ENCODE data around the gene HEXA. TPM values are rescaled to one million over a fixed set of nuclear protein-coding genes. Genes with fewer than 3 reads are reported as not detected.

Gene HEXA
- total RNA-seq, 1 donor from 2014 or later, result 63.2 TPM

DNA sequence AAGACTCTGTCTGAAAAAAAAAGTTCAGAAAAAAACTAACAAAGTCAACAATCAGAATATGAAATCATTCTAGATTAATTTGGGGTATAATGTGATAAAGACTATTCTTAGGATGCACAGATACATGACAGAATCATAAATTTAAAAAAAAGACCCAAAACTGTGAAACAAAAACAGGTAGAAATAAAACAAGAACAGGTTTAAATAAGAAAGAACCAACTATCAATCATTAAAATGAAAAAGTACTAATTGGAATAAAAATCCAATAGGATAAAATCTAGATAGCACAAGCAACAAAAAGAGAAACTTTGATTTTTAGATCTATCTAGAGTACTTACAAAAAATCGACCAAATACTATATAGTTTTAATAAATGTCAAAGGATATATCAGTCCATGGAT, 35.7 kb upstream of the HEXA start:
- TF ChIP-seq, protein P1, sequence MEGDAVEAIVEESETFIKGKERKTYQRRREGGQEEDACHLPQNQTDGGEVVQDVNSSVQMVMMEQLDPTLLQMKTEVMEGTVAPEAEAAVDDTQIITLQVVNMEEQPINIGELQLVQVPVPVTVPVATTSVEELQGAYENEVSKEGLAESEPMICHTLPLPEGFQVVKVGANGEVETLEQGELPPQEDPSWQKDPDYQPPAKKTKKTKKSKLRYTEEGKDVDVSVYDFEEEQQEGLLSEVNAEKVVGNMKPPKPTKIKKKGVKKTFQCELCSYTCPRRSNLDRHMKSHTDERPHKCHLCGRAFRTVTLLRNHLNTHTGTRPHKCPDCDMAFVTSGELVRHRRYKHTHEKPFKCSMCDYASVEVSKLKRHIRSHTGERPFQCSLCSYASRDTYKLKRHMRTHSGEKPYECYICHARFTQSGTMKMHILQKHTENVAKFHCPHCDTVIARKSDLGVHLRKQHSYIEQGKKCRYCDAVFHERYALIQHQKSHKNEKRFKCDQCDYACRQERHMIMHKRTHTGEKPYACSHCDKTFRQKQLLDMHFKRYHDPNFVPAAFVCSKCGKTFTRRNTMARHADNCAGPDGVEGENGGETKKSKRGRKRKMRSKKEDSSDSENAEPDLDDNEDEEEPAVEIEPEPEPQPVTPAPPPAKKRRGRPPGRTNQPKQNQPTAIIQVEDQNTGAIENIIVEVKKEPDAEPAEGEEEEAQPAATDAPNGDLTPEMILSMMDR (conservative IDR thresholded peaks at IDR 0.05), result no peak
- no peaks in the 10 kb centered on the region for H3K9me3 Mint-ChIP-seq
- peaks cover 80% of the 10 kb centered on the region for H3K27me3 Mint-ChIP-seq (ENCODE audit: low read depth)
- no peak overlapping the region for H3K4me3 Mint-ChIP-seq
- no peaks in the 10 kb centered on the region for H3K4me1 Mint-ChIP-seq
- no peaks in the 10 kb centered on the region for H3K36me3 Mint-ChIP-seq (ENCODE audit: low read depth)
- no peak overlapping the region for H3K27ac Mint-ChIP-seq (ENCODE audit: unreplicated experiment)
- DNase-seq (ENCODE audit: low read depth, low spot score), result no peak

DNA sequence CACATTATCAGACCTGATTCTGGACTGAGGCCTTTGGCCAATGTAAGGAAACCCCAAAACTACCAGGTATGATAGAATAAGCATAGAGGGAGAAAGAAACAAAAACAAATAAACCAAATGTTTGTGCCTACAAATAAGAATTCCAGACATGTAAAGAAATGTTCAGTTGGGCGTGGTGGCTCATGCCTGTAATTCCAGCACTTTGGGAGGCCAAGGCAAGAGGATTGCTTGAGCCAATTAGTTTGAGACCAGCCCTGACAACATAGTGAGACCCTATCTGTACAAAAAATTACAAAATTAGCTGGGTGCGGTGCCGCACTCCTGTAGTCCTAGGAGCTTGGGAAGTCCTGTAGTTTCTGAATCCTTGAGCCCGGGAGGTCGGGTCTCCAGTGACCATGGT, 35.3 kb upstream of the HEXA start:
- no peaks in the 10 kb centered on the region for H3K4me1 Mint-ChIP-seq
- H3K4me3 Mint-ChIP-seq, result no peak overlapping the region
- DNase-seq (ENCODE audit: low read depth, low spot score), result no peak
- no peaks in the 10 kb centered on the region for H3K9me3 Mint-ChIP-seq
- TF ChIP-seq, protein P1 (conservative IDR thresholded peaks at IDR 0.05), result no peak
- H3K36me3 Mint-ChIP-seq (ENCODE audit: low read depth), result no peaks in the 10 kb centered on the region
- no peak overlapping the region for H3K27ac Mint-ChIP-seq (ENCODE audit: unreplicated experiment)
- peaks cover 85% of the 10 kb centered on the region for H3K27me3 Mint-ChIP-seq (ENCODE audit: low read depth)

DNA sequence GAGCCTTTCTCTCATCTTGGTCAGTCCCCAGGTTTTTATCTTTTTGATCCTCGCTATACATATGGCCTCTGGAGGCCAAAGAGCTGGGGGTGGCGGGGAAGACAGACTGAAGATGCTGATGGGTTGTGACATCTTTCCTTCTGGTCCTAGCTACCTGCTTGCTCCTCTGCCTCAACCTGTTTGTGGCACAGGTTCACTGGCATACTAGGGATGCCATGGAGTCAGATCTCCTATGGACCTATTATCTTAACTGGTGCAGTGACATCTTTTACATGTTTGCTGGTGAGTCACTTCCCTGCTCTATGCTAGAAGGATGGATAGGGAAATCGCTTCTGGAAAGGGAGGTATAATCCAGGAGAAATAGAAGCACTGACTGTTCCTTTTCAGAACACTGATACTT, 31.1 kb upstream of the HEXA start:
- H3K27me3 Mint-ChIP-seq (ENCODE audit: low read depth), result peaks cover 97% of the 10 kb centered on the region
- TF ChIP-seq, protein P1 (conservative IDR thresholded peaks at IDR 0.05), result no peak
- no peak overlapping the region for H3K27ac Mint-ChIP-seq (ENCODE audit: unreplicated experiment)
- DNase-seq (ENCODE audit: low read depth, low spot score), result no peak
- H3K9me3 Mint-ChIP-seq, result no peaks in the 10 kb centered on the region
- H3K36me3 Mint-ChIP-seq (ENCODE audit: low read depth), result no peaks in the 10 kb centered on the region
- H3K4me1 Mint-ChIP-seq, result no peaks in the 10 kb centered on the region
- no peak overlapping the region for H3K4me3 Mint-ChIP-seq

DNA sequence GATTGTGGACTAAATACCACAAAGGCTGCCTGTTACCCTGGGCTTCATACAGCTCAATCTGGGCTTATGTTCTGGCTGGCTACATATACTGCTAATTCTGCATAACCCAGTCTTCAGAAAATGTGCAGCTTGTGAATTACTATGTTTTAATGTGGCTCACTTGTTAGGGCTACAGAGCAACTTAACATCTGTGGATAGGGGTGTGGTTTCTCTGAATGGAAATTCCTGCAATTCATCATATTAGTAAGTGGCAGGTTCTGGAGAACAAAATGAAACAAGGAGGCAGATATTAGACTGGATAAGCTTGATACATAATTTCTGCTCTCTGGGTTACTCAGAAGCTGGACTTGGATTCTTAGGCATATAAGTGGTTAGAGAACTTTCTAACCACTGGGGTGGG, 29.0 kb upstream of the HEXA start:
- no peak overlapping the region for H3K27ac Mint-ChIP-seq (ENCODE audit: unreplicated experiment)
- H3K36me3 Mint-ChIP-seq (ENCODE audit: low read depth), result no peaks in the 10 kb centered on the region
- DNase-seq (ENCODE audit: low read depth, low spot score), result no peak
- H3K4me3 Mint-ChIP-seq, result no peak overlapping the region
- TF ChIP-seq, protein P1 (conservative IDR thresholded peaks at IDR 0.05), result no peak
- H3K27me3 Mint-ChIP-seq (ENCODE audit: low read depth), result peaks cover 98% of the 10 kb centered on the region
- H3K9me3 Mint-ChIP-seq, result no peaks in the 10 kb centered on the region
- no peaks in the 10 kb centered on the region for H3K4me1 Mint-ChIP-seq

DNA sequence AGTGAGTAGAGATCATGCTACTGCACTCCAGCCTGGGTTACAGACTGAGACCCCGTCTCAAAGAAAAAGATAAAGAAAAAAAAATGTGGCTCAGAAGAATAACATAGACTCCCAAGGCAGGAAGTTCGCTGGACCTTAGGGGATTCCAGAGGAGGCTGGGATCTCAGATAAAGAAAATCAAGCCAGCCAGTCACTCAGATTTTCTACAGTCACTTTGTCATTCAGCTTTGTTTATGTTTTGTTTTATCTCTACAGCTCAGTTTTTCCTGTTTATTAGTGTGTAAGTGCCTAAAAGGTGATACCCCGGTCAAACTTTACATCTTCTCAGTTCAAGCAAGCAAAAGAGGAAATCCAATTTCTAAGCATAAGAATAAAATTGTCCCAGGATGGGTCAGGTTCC, 28.5 kb upstream of the HEXA start:
- Mint-ChIP-seq H3K4me1 (no peaks in the 10 kb centered on the region), H3K27me3 (ENCODE audit: low read depth) (peaks cover 96% of the 10 kb centered on the region), H3K4me3 (no peak overlapping the region), H3K9me3 (no peaks in the 10 kb centered on the region), H3K36me3 (ENCODE audit: low read depth) (no peaks in the 10 kb centered on the region), H3K27ac (ENCODE audit: unreplicated experiment) (no peak overlapping the region)
- TF ChIP-seq, protein P1 (conservative IDR thresholded peaks at IDR 0.05), result no peak
- DNase-seq (ENCODE audit: low read depth, low spot score), result no peak

DNA sequence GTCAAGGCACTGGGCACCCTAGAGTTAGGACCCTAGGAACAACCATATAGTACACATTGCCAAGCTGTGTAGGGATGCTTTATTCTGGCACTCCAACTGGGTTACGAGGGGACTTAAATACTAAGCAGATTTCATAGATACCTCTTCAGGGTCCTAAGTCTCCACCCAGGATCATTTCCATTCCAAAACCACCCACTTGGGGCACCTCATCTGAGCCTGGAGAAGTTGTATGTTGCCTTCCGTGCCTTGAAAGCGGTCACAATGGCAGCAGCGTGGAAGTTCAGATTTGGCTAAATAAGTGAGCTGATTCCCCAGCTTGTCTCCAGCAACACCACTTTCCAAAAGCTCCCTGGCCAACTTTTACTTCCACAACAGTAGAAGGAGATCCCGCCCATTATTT, 26.9 kb upstream of the HEXA start:
- H3K36me3 Mint-ChIP-seq (ENCODE audit: low read depth), result no peaks in the 10 kb centered on the region
- H3K4me3 Mint-ChIP-seq, result no peak overlapping the region
- no peak for DNase-seq (ENCODE audit: low read depth, low spot score)
- H3K9me3 Mint-ChIP-seq, result no peaks in the 10 kb centered on the region
- peaks cover 93% of the 10 kb centered on the region for H3K27me3 Mint-ChIP-seq (ENCODE audit: low read depth)
- no peak overlapping the region for H3K27ac Mint-ChIP-seq (ENCODE audit: unreplicated experiment)
- TF ChIP-seq, protein P1 (conservative IDR thresholded peaks at IDR 0.05), result no peak
- no peaks in the 10 kb centered on the region for H3K4me1 Mint-ChIP-seq

All from neural crest cell (in vitro differentiated cells).